ENCODE data around the gene GPRC5D.

GPRC5D gene

GRCh38 chr12:12952036-12952435 lies at the start of gene GPRC5D:
GPRC5D (minus strand) TSS chr12:12952170; CDS start chr12:12950384, 1,786 bp downstream.
- no peak for DNase-seq (ENCODE audit: low read depth)
- H3K4me3 ChIP-seq (ENCODE audit: control insufficient read depth, low read depth, low read length) = no peak within 1 kb of the TSS
- TF ChIP-seq CTCF (IDR thresholded peaks at IDR 0.05; ENCODE audit: control insufficient read depth, insufficient read depth, low read depth, low read length, missing control alignments) = no peak

- H3K4me3 ChIP-seq (ENCODE audit: control insufficient read depth, low read depth, low read length) = peak overlapping the region; percentile 55
- no peak for DNase-seq (ENCODE audit: low read depth)
- no peak for TF ChIP-seq CTCF (IDR thresholded peaks at IDR 0.05; ENCODE audit: control insufficient read depth, insufficient read depth, low read depth, low read length, missing control alignments)
Observed at GRCh38 chr12:13001775-13002040, 49.7 kb upstream of the GPRC5D start.

GRCh38 chr12:13000925-13001774 lies 49.2 kb upstream of the GPRC5D start:
- no peak for DNase-seq (ENCODE audit: low read depth)
- peak; percentile 51 for TF ChIP-seq CTCF (IDR thresholded peaks at IDR 0.05; ENCODE audit: control insufficient read depth, insufficient read depth, low read depth, low read length, missing control alignments)
- H3K4me3 ChIP-seq (ENCODE audit: control insufficient read depth, low read depth, low read length) = peak overlapping the region; percentile 55

- DNase-seq (ENCODE audit: low read depth) = no peak
- H3K4me3 ChIP-seq (ENCODE audit: control insufficient read depth, low read depth, low read length) = peak overlapping the region; percentile 55
- no peak for TF ChIP-seq CTCF (IDR thresholded peaks at IDR 0.05; ENCODE audit: control insufficient read depth, insufficient read depth, low read depth, low read length, missing control alignments)
Observed at GRCh38 chr12:13000616-13000924, 48.6 kb upstream of the GPRC5D start.

- H3K4me3 ChIP-seq (ENCODE audit: control insufficient read depth, low read depth, low read length) = peak within 1 kb of the TSS; percentile 73
- peak; percentile 44 for DNase-seq (ENCODE audit: low read depth)
- TF ChIP-seq CTCF (IDR thresholded peaks at IDR 0.05; ENCODE audit: control insufficient read depth, insufficient read depth, low read depth, low read length, missing control alignments) = no peak
Observed at GRCh38 chr12:12999959-13000615, 48.1 kb upstream of the GPRC5D start, which contains the start of gene HEBP1. HEBP1 (minus strand) TSS chr12:13000265; CDS start chr12:13000114, 151 bp downstream.

- DNase-seq (ENCODE audit: low read depth) = no peak
- peak; percentile 10 for TF ChIP-seq CTCF (IDR thresholded peaks at IDR 0.05; ENCODE audit: control insufficient read depth, insufficient read depth, low read depth, low read length, missing control alignments)
- peak overlapping the region; percentile 73 for H3K4me3 ChIP-seq (ENCODE audit: control insufficient read depth, low read depth, low read length)
Observed at GRCh38 chr12:12999271-12999958, 47.4 kb upstream of the GPRC5D start.

All from AG09309 (cell line).